ENCODE results near the gene RAPGEF6.

GRCh38 chr5:131571669-131572168 lies 63.3 kb downstream of the RAPGEF6 start:
- no peak for TF ChIP-seq NRF1 (conservative IDR thresholded peaks at IDR 0.05 in 1 of 2, IDR thresholded peaks at IDR 0.05 in 1 of 2)
- no peak for TF ChIP-seq POLR2AphosphoS5 (IDR thresholded peaks at IDR 0.05; ENCODE audit: control insufficient read depth, insufficient read depth, low read depth, low read length)
- no peak for TF ChIP-seq ZNF184 (CRISPR knock-in tag; IDR thresholded peaks at IDR 0.05)
- TF ChIP-seq CEBPB (tag; IDR thresholded peaks at IDR 0.05) = no peak
- no peak for TF ChIP-seq TBL1XR1 (IDR thresholded peaks at IDR 0.05; ENCODE audit: low read length in 2 of 2)
- no peak for TF ChIP-seq ZBTB49 (CRISPR knock-in tag; IDR thresholded peaks at IDR 0.05; ENCODE audit: borderline replicate concordance)
- no peak for TF ChIP-seq CHD2 (IDR thresholded peaks at IDR 0.05; ENCODE audit: low read depth, low read length)
- no peak for TF ChIP-seq ZNF24 (IDR thresholded peaks at IDR 0.05)
- TF ChIP-seq TCF7 (IDR thresholded peaks at IDR 0.05; ENCODE audit: borderline replicate concordance) = no peak
- TF ChIP-seq CTCF (IDR thresholded peaks at IDR 0.05 in 2 of 3, conservative IDR thresholded peaks at IDR 0.05 in 1 of 3; ENCODE audit: insufficient read depth in 2 of 3, low read depth in 1 of 3, low read length in 3 of 3) = no peak
- no peak for TF ChIP-seq SMC3 (conservative IDR thresholded peaks at IDR 0.05; ENCODE audit: insufficient read depth, low read depth, low read length)
- TF ChIP-seq MAFK (IDR thresholded peaks at IDR 0.05; ENCODE audit: low read length) = no peak
- TF ChIP-seq SIN3A (IDR thresholded peaks at IDR 0.05; ENCODE audit: borderline replicate concordance in 2 of 2, control insufficient read depth in 1 of 2, low read depth in 2 of 2, low read length in 2 of 2) = no peak
- TF ChIP-seq BRF2 (IDR thresholded peaks at IDR 0.05; ENCODE audit: borderline replicate concordance, insufficient read depth, insufficient read length) = no peak

Data from K562 (cell line).